HCT116 (cell line): Measurements from ENCODE around the gene TTLL5. TPM values are rescaled to one million over a fixed set of nuclear protein-coding genes. Genes with fewer than 3 reads are reported as not detected.

Source experiments
- ATAC-seq: fragments of 200-7000 bp; cut with Tn5 transposase; 2 replicates; pipeline ENCODE4 v1.9.1; 2020; ENCODE audit warnings: mild to moderate bottlenecking, moderate library complexity
- BruUV-seq: library from RNA; stranded (reverse); fragments of 400-500 nt; replicated peaks from 2 replicates; lab custom pipeline; 2021; lab: Mats Ljungman, UMichigan
- CTCF ChIA-PET: fragments of 300-600 bp; sonication (Branson Sonifier 250); formaldehyde crosslinking; loops from one replicate; lab custom pipeline; 2021; ENCODE audit warnings: antibody characterized with exemption; lab: Charles Lee
- POLR2A ChIA-PET: fragments of 300-600, 350-600 bp; sonication (Branson Sonifier 250); formaldehyde crosslinking; loops from one replicate; lab custom pipeline; 2021; ENCODE audit warnings: antibody characterized with exemption; lab: Charles Lee
- RAD21 ChIA-PET, 2 experiments: fragments of 300-600 bp; sonication (Branson Sonifier 250); formaldehyde crosslinking; loops; one replicate each; lab custom pipeline; 2023; ENCODE audit warnings: low total read pairs in 2 of 2; ENCODE audit not compliant: uncharacterized antibody in 2 of 2, unreplicated experiment in 2 of 2, low non-redundant PET in 1 of 2; lab: Charles Lee
- DNase-seq: peaks from one replicate; pipeline ENCODE4 v3.0.0-alpha.2; 2010; ENCODE audit warnings: low read depth, low spot score
- H2AFZ ChIP-seq: fragments of 200-600 bp; shearing (Covaris generic), sonication (generic); 2 replicates; pipeline ENCODE4 v1.6.1; 2017; ENCODE audit warnings: low read depth, mixed run types, mixed read lengths, antibody characterized with exemption, low read length; ENCODE audit not compliant: poor library complexity, severe bottlenecking
- H3K27ac ChIP-seq: 2 replicates; pipeline ENCODE4 v1.5.1; 2012; ENCODE audit warnings: low read depth, low read length
- H3K27me3 ChIP-seq: fragments of 200-600 bp; sonication (generic); 2 replicates; pipeline ENCODE4 v1.6.1; 2016; ENCODE audit warnings: mixed run types, low read length, mixed read lengths; ENCODE audit not compliant: insufficient read depth
- H3K36me3 ChIP-seq, 2 experiments: fragments of 200-500 bp in 1 of 2; fragments of 200-600 bp in 1 of 2; sonication (Bioruptor generic) in 1 of 2; sonication (generic) in 1 of 2; 2 replicates each; pipeline versions ENCODE4 v1.5.1 to v1.6.1; 2014 to 2016; ENCODE audit warnings: low read length in 2 of 2, inconsistent platforms in 1 of 2, mixed read lengths in 1 of 2, mixed run types in 1 of 2; ENCODE audit not compliant: insufficient read depth in 2 of 2, control insufficient read depth in 1 of 2
- H3K4me1 ChIP-seq, 2 experiments: fragments of 200-600 bp in 1 of 2; sonication (generic) in 1 of 2; 2 replicates each; pipeline versions ENCODE4 v1.5.1 to v1.6.1; 2012 to 2017; ENCODE audit warnings: low read length in 2 of 2, inconsistent platforms in 1 of 2, mild to moderate bottlenecking in 1 of 2, mixed read lengths in 1 of 2, mixed run types in 1 of 2, moderate library complexity in 1 of 2; ENCODE audit not compliant: insufficient read depth in 2 of 2, control insufficient read depth in 1 of 2
- H3K4me2 ChIP-seq: fragments of 200-600 bp; sonication (generic); 2 replicates; pipeline ENCODE4 v1.6.1; 2017; ENCODE audit warnings: mixed run types, low read length, mixed read lengths
- H3K4me3 ChIP-seq, 2 experiments: fragments of 200-600 bp in 1 of 2; sonication (generic) in 1 of 2; replicated peaks in 1 of 2; 2 replicates each; pipeline ENCODE4 v1.5.1; 2011 to 2016; ENCODE audit warnings: low read length in 2 of 2, control low read depth in 1 of 2, low read depth in 1 of 2, mild to moderate bottlenecking in 1 of 2, mixed read lengths in 1 of 2, mixed run types in 1 of 2
- H3K79me2 ChIP-seq: fragments of 200-600 bp; sonication (generic); 2 replicates; pipeline ENCODE4 v1.6.1; 2017; ENCODE audit warnings: mild to moderate bottlenecking, mixed run types, low read length, moderate library complexity, mixed read lengths; ENCODE audit not compliant: insufficient read depth
- H3K9ac ChIP-seq: fragments of 200-600 bp; sonication (generic); 2 replicates; pipeline ENCODE4 v1.6.1; 2016; ENCODE audit warnings: low read length, mixed read lengths
- H3K9me2 ChIP-seq: fragments of 200-600 bp; sonication (generic), shearing (Covaris generic); 2 replicates; pipeline ENCODE4 v1.6.1; 2017; ENCODE audit warnings: mixed run types, mild to moderate bottlenecking, moderate library complexity; ENCODE audit not compliant: insufficient read depth
- H3K9me3 ChIP-seq, 2 experiments: fragments of 200-500 bp in 1 of 2; fragments of 200-600 bp in 1 of 2; sonication (Bioruptor generic) in 1 of 2; sonication (generic) in 1 of 2; 2 replicates each; pipeline ENCODE4 v1.6.1; 2014 to 2017; ENCODE audit warnings: low read length in 2 of 2, mixed read lengths in 2 of 2, inconsistent platforms in 1 of 2, low read depth in 1 of 2, mild to moderate bottlenecking in 1 of 2, mixed run types in 1 of 2, moderate library complexity in 1 of 2; ENCODE audit not compliant: control insufficient read depth in 1 of 2, insufficient read depth in 1 of 2
- H4K20me1 ChIP-seq: fragments of 200-600 bp; sonication (generic), shearing (Covaris generic); 2 replicates; pipeline ENCODE4 v1.6.1; 2017; ENCODE audit warnings: mixed run types, mild to moderate bottlenecking, moderate library complexity; ENCODE audit not compliant: insufficient read depth
- ATF3 ChIP-seq: IDR thresholded peaks from 2 replicates; pipeline ENCODE4 v1.6.1; 2012
- EZH2phosphoT487 ChIP-seq: fragments of 200-600 bp; IDR thresholded peaks from 2 replicates; pipeline ENCODE4 v1.6.1; 2018; ENCODE audit warnings: antibody characterized with exemption, borderline replicate concordance
- POLR2A ChIP-seq: IDR thresholded peaks from 2 replicates; pipeline ENCODE4 v1.7.0; 2011; ENCODE audit warnings: borderline replicate concordance; ENCODE audit not compliant: insufficient read depth, insufficient read length; ENCODE audit errors: extremely low read depth
- SIN3A ChIP-seq: IDR thresholded peaks from 2 replicates; pipeline ENCODE4 v1.6.1; 2012; ENCODE audit warnings: low read depth
- SRF ChIP-seq: IDR thresholded peaks from 2 replicates; pipeline ENCODE4 v1.6.1; 2012; ENCODE audit warnings: low read depth
- YY1 ChIP-seq: IDR thresholded peaks from 2 replicates; pipeline ENCODE4 v1.6.1; 2011; ENCODE audit warnings: low read length, low read depth, moderate library complexity, mild to moderate bottlenecking; ENCODE audit not compliant: insufficient replicate concordance; ENCODE audit errors: extremely low read depth
- ZFX ChIP-seq: fragments of 450-650 bp; IDR thresholded peaks from 2 replicates; pipeline ENCODE4 v1.6.1; 2017
- intact Hi-C: fragments of 100-400 bp; cut with micrococcal nuclease; formaldehyde crosslinking; loops from 2 replicates; pipeline ENCODE4 v1.10.0; 2022
- total RNA-seq: library from RNA; stranded (reverse); gene quantifications from one replicate; pipeline ENCODE4 v1.2.1, GENCODE V29; 2021; ENCODE audit not compliant: unreplicated experiment
- TF ChIP-seq, protein P1 (sequence below): IDR thresholded peaks from 2 replicates; pipeline ENCODE4 v1.6.1; 2012; ENCODE audit warnings: low read depth
- TF ChIP-seq, protein P2 (sequence below): IDR thresholded peaks from 2 replicates; pipeline ENCODE4 v1.6.1; 2012

TTLL5 gene
- total RNA-seq, 1 experiment from 2014 or later: 26.2 TPM

- TF ChIP-seq, protein P1, sequence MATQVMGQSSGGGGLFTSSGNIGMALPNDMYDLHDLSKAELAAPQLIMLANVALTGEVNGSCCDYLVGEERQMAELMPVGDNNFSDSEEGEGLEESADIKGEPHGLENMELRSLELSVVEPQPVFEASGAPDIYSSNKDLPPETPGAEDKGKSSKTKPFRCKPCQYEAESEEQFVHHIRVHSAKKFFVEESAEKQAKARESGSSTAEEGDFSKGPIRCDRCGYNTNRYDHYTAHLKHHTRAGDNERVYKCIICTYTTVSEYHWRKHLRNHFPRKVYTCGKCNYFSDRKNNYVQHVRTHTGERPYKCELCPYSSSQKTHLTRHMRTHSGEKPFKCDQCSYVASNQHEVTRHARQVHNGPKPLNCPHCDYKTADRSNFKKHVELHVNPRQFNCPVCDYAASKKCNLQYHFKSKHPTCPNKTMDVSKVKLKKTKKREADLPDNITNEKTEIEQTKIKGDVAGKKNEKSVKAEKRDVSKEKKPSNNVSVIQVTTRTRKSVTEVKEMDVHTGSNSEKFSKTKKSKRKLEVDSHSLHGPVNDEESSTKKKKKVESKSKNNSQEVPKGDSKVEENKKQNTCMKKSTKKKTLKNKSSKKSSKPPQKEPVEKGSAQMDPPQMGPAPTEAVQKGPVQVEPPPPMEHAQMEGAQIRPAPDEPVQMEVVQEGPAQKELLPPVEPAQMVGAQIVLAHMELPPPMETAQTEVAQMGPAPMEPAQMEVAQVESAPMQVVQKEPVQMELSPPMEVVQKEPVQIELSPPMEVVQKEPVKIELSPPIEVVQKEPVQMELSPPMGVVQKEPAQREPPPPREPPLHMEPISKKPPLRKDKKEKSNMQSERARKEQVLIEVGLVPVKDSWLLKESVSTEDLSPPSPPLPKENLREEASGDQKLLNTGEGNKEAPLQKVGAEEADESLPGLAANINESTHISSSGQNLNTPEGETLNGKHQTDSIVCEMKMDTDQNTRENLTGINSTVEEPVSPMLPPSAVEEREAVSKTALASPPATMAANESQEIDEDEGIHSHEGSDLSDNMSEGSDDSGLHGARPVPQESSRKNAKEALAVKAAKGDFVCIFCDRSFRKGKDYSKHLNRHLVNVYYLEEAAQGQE: no peak
- no peak for TF ChIP-seq SRF
- no peak for TF ChIP-seq YY1
Measured at GRCh38 chr14:75911883-75912282, 250.8 kb downstream of the TTLL5 start (continued).

DNA sequence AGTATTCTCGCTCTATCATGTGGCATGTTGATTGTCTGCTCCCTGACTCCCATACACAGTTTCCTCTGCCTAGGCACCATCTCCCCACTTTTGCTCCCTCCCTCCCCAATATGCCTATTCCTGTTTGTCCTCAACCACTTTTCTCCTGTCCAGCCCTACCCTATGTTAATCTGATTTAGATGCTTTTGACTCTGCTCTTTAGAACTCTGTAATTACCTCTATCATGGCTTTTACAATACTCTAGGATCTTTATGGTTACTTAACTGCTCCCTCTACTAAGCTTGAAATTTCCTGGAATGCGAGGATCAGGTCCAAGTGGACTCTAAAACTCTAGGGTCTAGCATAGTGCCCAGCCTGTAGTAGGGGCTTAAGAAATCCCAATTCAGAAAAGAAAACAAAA lies 252.1 kb downstream of the TTLL5 start:
- RAD21 ChIA-PET: no interaction called here
- BruUV-seq: no TSS peak
- H3K9me3 ChIP-seq: no peaks in the 10 kb centered on the region
- H3K4me2 ChIP-seq: no peak overlapping the region
- H3K79me2 ChIP-seq: no peaks in the 10 kb centered on the region
- 0 out of 4 replicates have a peak, but pooled peaks cover 0 to 6% of the 10 kb centered on the region in 2 experiments for H3K4me1 ChIP-seq
- H4K20me1 ChIP-seq: no peaks in the 10 kb centered on the region
- H3K36me3 ChIP-seq: no peaks in the 10 kb centered on the region; a peak in 1 of 4 replicates
- no peak overlapping the region for H3K9ac ChIP-seq
- no peaks in the 10 kb centered on the region for H3K27me3 ChIP-seq
- POLR2A ChIA-PET: no interaction called here
- H3K27ac ChIP-seq: no peak overlapping the region
- no peak overlapping the region for H3K4me3 ChIP-seq
- no peak overlapping the region for H2AFZ ChIP-seq
- CTCF ChIA-PET: no interaction called here
- intact Hi-C loops: no loop called here
- DNase-seq (no peak), ATAC-seq (no peak)
- no peaks in the 10 kb centered on the region for H3K9me2 ChIP-seq
- TF ChIP-seq, protein P2, sequence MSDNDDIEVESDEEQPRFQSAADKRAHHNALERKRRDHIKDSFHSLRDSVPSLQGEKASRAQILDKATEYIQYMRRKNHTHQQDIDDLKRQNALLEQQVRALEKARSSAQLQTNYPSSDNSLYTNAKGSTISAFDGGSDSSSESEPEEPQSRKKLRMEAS: no peak
- TF ChIP-seq ATF3 (no peak), EZH2phosphoT487 (no peak), YY1 (no peak), ZFX (no peak), SIN3A (no peak), POLR2A (no peak)
